KBM-7 (cell line): ENCODE measurements around the gene SH2D3C.
"Not testable (repeated sequence)": the region's sequence is repeated elsewhere in the genome, so short reads cannot be mapped to it uniquely, and the experiment has no call there.

ENCODE experiments used
- DNase-seq: peaks from one replicate; pipeline ENCODE4 v3.0.0-alpha.2; 2015
- in situ Hi-C: fragments of 300-500 bp; cut with MboI; formaldehyde crosslinking; loops from 2 replicates; pipeline ENCODE4 v1.14.3; 2020; ENCODE audit warnings: low sequenced_read_pairs, low pct_unique_long_range_greater_than_20kb, mixed read lengths

SH2D3C gene

DNA sequence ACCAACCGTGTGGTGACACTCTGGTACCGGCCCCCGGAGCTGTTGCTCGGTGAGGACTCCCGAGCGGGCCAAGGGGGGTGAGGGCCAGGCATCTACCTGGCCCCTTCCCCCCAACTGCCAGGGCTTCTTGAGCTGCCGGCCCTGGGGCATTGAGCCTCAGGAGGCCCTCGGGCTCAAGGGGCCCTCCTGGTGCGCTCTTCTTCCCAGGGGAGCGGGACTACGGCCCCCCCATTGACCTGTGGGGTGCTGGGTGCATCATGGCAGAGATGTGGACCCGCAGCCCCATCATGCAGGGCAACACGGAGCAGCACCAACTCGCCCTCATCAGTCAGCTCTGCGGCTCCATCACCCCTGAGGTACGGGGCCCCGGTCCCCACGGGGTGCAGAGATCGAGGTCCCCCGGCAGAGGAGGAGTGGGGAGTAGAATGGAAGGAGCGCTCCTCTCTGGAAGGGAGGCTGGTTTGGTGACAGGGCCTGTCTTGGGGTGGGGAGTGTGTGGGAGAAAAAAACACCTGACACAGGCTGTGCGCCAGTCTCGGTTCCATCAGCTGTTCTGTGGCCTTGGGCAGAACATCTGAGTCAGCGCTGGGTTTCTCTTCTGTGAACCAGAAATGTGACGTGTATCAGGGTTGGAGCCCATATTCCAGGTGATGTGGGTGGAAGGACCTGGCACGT is 10.0 kb upstream of the SH2D3C start:
- in situ Hi-C loops = no loop called here
- DNase-seq = no peak

- in situ Hi-C loops = no loop called here
- no peak for DNase-seq
Observed at GRCh38 chr9:127786773-127787104, 8.3 kb upstream of the SH2D3C start.

DNA sequence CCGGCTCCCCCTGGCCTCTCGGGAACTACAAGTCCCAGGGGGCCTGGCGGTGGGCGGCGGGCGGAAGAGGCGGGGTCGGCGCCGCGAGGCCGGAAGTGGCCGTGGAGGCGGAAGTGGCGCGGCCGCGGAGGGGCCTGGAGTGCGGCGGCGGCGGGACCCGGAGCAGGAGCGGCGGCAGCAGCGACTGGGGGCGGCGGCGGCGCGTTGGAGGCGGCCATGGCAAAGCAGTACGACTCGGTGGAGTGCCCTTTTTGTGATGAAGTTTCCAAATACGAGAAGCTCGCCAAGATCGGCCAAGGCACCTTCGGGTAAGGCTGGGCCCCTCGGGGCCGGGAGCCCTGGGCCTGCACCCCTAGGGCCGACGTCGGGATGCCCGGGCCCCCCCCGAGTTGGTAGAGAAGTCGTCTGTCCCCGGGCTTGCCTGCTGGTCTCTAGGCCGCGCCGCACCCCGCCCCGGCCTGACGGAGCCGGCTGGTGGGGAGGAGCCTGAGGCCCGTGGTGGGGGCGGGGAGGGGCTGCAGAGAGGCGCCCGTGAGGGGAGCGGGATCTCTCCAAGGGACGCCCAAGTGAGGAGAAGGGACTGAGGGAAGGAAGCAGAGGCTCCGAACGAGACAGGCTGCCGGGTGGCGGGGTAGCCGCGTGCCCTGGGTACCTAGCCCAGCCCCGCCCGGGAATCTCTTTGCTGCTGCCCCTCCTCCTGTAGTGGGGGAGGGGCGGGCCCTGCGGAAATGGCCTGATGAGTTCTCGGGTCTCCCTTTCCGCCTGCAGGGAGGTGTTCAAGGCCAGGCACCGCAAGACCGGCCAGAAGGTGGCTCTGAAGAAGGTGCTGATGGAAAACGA is 7.7 kb upstream of the SH2D3C start, which contains the start of gene CDK9:
Gene CDK9, plus strand, starts transcription at position 102 of the 840 bp plus-strand sequence. Its CDS starts 115 bp downstream, at position 217.
- DNase-seq = peak; percentile 88
- in situ Hi-C loops = no loop called here

- DNase-seq = peak; percentile 87
- in situ Hi-C loops = no loop called here
Observed at GRCh38 chr9:127785023-127785932, 6.8 kb upstream of the SH2D3C start.

- in situ Hi-C loops = no loop called here
Observed at GRCh38 chr9:127783111-127784008, 4.9 kb upstream of the SH2D3C start.

DNA sequence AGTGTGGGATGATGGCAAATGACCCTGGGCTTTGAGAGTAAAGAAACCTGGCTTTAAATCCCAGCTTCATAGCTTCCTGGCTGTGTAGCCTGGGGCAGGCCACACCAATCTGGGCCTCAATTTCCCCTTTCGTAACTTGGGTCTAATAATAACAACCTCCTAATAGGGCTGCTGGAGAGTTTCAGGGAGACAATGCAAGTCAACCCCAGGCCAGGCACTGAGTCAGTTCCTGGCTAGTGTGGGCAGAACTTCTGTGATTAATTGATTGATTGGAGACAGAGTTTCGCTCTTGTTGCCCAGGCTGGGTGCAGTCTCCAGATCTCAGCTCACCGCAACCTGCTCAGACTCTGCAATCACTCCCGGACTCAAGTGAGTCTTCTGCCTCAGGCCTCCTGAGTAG is 3.3 kb upstream of the SH2D3C start:
- DNase-seq = no peak
- in situ Hi-C loops = no loop called here

More at GRCh38 chr9:127783111-127784008, 4.9 kb upstream of the SH2D3C start:
- peak; percentile 96 for DNase-seq

DNA sequence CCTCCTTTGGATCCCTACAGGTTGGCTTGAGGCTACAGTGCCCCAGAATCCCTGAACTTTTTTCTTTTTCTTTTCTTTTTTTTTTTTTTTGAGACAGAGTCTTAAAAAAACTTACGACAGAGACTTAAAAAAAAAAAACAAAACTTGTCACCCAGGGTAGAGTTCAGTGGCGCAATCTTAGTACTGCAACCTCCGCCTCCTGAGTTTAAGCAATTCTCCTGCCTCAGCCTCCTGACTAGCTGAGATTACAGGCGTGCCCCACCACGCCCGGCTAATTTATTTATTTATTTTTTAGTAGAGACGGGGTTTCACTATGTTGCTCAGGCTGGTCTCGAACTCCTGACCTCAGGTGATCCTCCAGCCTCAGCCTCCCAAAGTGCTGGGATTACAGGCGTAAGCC is 2.4 kb upstream of the SH2D3C start:
- in situ Hi-C loops, DNase-seq: not testable (repeated sequence)

DNA sequence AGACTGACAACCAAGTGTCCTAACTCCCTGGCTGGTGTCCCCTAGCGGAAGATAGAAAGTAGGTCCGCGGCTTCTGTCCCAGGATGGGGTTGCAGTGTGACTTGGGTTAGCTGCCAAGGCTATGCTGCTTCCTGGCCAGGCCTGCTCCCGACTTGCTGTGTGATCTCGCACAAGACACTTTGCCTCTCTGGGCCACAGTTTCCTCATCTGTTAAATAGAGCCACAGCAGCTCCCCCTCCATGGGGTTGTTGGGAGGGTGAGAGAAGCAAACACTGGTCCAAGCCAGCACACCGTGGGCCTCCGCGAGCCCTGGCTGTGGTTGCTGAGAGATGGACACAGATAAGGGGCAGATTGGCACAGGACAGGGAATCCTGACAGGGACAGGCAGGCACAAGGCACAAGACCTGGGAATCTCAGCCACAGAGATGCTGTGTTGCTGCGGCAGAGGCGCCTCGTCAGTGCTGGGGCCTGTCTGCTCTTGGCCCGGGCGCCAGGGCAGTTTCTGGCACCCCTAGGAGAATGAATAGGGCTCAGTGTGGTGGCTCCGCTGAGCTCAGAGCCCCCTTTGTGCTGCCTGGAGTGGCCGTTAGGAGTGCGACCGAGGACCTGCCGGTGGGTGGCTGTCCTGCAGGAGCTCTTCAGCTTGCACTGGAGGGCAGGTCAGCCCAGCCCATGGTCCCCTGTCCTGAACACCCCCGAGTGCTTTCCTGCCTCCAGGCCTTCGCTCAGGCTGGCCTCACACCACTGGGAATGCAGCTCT is 1.8 kb upstream of the SH2D3C start:
- DNase-seq = no peak
- in situ Hi-C loops = no loop called here

DNA sequence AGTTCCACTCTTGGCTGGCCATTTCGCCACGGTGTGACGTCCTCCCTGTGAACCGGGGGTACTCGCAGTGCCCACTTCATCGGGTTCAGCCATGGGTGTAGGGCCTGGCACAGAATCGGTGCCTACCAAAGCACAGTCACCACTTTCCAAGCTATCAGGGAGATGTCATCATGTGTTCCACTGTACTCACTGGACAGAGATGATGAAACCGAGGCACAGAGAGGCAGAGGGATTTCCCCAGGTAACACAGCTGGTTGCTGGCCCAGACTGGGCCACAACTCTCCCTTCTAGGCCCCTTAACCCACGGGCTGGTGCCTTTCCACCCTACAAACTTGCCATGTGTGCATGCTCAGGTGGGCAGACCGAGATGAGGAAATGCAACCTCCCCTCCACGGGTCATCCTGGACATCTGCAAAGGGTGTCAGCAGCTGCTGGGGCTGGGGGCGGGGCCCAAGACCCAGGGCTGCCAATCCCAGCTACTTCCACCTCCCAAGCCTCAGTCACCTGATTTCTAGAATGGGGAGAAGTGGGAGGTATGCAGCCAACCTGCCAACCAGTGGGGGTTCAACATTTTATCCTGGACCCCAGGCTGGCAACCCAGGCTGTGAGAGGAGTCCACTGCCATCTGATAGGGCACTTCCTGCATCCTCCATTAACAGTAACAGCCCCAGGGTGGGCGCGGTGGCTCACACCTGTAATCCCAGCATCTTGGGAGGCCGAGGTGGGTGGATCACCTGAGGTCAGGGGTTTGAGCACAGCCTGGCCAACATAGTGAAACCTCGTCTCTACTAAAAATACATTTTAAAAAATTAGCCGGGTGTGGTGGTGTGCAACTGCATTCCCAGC is 893 bp upstream of the SH2D3C start:
- DNase-seq = no peak
- in situ Hi-C loops = no loop called here

- no peak for DNase-seq
- in situ Hi-C loops = no loop called here
Observed at GRCh38 chr9:127777368-127777980, 992 bp downstream of the SH2D3C start.

DNA sequence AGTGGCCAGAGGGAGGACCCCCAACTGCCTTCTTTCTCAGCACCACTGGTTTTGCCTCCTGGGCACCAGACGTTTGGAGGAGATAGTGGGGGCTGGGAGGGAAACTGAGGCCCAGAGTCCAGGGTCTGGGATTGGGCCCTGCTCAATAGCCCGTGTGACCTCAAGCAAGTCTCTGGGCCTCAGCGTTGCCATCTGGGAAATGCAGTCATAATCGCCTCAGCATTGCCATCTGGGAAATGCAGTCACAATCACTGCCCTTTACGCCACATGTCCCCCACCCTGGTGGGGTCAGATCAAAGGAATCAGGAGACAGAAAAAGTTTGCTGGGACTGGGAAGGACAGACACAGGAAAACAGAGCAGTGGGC is 1.6 kb downstream of the SH2D3C start:
- in situ Hi-C loops = no loop called here
- no peak for DNase-seq

GRCh38 chr9:127776195-127776923 is 2.1 kb downstream of the SH2D3C start:
- DNase-seq = peak; percentile 96
- in situ Hi-C loops = no loop called here

GRCh38 chr9:127773981-127774380 is 4.5 kb downstream of the SH2D3C start:
- in situ Hi-C loops = no loop called here
- DNase-seq = no peak

GRCh38 chr9:127773272-127773671 is 5.2 kb downstream of the SH2D3C start:
- DNase-seq = no peak
- in situ Hi-C loops = no loop called here

DNA sequence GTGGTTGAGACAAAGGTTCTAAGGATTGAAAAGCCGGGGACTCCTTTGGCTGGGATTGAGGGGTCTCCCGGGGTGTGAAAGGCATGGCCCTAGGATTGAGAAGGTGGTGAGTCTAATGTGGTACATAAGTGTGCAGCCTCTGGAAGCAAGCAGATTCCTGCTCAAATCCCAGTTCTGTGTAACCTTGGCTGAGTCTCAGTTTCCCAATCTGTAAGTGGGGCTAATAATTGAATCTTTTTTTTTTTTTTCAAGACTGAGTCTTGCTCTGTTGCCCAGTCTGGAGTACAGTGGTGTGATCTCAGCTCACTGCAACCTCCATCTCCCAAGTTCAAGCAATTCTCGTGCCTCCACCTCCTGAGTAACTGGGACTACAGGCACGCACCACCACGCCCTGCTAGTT is 5.9 kb downstream of the SH2D3C start:
- no peak for DNase-seq
- in situ Hi-C loops = no loop called here

GRCh38 chr9:127771570-127772189 is 6.8 kb downstream of the SH2D3C start:
- in situ Hi-C loops = no loop called here
- DNase-seq = no peak
